ENCODE data around the gene CRYBA4.

- no peak for TF ChIP-seq CTCF (conservative IDR thresholded peaks at IDR 0.05)
- no peak for TF ChIP-seq ZFX (IDR thresholded peaks at IDR 0.05)
Observed at GRCh38 chr22:26672060-26672471, 50.3 kb downstream of the CRYBA4 start.
